Measurements from ENCODE around the gene OR10D3.
A peak's percentile ranks its signal among the peaks of the same experiment; 100 is the strongest.

OR10D3 gene

DNA sequence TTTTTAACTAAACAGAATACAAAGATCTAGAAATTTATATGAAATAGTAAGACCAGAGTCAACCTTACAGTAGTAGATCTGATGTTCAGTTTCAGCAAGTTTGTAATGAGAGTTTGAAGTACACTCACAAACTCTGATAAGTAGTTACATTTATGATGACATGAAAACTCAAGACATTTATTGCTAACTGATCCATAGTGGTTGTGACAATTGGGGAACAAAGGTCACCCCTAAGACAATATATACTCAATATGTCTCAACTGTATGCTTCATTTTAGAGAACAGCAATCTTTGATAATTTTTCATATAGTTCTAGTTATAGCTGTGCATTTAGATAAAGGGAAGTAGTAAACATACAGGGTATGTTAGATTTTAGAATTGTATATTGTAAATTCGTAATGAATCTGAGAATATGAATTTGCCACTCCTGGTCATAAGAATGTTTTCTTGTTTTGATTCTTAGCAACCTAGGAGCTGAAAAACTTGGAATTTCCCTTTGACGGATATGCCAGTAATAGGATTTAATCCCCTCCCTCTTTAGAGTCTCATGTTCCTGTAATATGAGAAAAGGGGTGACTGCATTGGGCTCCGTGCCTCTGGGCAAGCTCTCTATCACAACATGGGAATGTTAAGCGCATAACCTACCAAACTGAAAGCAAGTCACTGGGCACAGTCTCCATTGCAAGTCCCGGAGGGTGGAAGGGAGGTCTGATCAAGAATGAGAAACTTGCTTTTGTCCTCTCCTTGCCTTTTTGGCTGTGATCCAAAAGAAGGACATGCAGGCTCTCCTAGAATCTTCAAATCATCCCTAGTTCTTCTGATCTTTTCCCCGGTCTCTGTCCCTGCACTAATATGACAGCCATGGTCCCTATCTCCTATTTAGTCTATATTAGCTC lies 11.4 kb downstream of the OR10D3 start:
- TF ChIP-seq, protein P1, sequence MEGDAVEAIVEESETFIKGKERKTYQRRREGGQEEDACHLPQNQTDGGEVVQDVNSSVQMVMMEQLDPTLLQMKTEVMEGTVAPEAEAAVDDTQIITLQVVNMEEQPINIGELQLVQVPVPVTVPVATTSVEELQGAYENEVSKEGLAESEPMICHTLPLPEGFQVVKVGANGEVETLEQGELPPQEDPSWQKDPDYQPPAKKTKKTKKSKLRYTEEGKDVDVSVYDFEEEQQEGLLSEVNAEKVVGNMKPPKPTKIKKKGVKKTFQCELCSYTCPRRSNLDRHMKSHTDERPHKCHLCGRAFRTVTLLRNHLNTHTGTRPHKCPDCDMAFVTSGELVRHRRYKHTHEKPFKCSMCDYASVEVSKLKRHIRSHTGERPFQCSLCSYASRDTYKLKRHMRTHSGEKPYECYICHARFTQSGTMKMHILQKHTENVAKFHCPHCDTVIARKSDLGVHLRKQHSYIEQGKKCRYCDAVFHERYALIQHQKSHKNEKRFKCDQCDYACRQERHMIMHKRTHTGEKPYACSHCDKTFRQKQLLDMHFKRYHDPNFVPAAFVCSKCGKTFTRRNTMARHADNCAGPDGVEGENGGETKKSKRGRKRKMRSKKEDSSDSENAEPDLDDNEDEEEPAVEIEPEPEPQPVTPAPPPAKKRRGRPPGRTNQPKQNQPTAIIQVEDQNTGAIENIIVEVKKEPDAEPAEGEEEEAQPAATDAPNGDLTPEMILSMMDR (IDR thresholded peaks at IDR 0.05; ENCODE audit: low read depth, low read length, missing control alignments) = no peak
- H3K4me3 ChIP-seq (replicated peaks; ENCODE audit: low read depth, low read length) = no peak overlapping the region
- no peak for DNase-seq (ENCODE audit: extremely low read depth, low read depth)

DNA sequence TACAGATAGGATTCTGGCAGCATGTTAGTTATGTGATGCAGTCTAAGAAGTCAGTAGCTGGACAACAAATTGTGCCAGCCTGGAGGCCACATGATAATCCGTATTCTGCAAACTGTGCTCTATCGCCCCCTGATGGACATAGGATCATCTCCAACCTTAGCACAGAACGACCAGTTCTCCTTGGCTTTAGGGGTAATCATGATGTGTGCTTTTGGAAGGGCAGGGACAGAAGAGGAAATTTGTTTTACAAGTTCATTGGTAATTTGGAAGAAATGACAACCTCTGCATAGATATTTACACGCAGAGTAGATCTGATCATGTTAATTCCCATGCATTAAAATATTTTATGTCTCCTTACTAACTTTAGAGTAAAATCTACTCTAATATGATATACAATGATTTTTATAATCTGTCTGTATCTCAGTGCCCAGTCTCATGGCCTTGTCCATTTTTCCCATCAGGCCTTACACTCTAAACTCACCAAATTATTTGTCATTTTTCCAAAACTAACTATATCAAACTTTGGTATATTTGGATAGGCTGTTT lies 12.1 kb downstream of the OR10D3 start:
- peak; percentile 45 for DNase-seq (ENCODE audit: extremely low read depth, low read depth)
- TF ChIP-seq, protein P1 (IDR thresholded peaks at IDR 0.05; ENCODE audit: low read depth, low read length, missing control alignments) = peak; percentile 82
- no peak overlapping the region for H3K4me3 ChIP-seq (replicated peaks; ENCODE audit: low read depth, low read length)

DNA sequence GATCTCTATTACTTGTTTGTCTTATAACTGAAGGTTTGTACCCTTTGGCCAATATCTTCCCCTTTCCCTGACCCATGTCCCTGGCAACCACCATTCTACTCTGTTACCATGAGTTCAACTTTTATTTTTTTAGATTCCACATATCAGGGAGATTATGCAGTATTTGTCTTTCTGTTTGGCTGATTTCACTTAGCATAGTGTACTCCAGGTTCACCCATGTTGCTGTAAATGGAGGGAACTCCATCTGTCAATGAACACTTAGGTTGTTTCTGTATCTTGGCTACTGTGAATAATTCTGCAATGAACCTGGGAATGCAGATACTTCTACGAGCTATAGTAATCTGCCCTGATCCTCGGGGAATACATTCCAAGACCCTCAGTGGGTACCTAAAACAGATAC lies 14.9 kb downstream of the OR10D3 start:
- no peak overlapping the region for H3K4me3 ChIP-seq (replicated peaks; ENCODE audit: low read depth, low read length)
- no peak for DNase-seq (ENCODE audit: extremely low read depth, low read depth)
- TF ChIP-seq, protein P1 (IDR thresholded peaks at IDR 0.05; ENCODE audit: low read depth, low read length, missing control alignments) = no peak

DNA sequence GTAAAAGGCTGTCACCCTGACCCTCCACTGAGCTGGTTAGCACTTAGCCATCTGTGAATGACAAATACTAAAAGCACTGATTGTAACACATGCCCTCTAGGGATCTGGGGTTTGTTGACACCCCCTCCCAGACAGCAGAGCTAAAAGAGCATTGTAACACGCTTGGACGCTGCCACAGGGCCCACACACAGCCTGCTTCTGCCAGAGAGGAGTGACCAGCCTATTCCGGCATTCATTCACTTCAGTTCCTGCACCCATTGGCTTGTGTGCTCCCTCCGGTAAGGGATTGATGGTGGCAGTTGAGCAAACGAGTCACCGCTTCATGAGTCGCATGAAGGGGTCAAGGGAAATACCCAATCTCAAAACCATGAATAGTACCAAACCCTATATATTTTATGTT lies 15.8 kb downstream of the OR10D3 start:
- no peak for DNase-seq (ENCODE audit: extremely low read depth, low read depth)
- H3K4me3 ChIP-seq (replicated peaks; ENCODE audit: low read depth, low read length) = no peak overlapping the region
- TF ChIP-seq, protein P1 (IDR thresholded peaks at IDR 0.05; ENCODE audit: low read depth, low read length, missing control alignments) = no peak

DNA sequence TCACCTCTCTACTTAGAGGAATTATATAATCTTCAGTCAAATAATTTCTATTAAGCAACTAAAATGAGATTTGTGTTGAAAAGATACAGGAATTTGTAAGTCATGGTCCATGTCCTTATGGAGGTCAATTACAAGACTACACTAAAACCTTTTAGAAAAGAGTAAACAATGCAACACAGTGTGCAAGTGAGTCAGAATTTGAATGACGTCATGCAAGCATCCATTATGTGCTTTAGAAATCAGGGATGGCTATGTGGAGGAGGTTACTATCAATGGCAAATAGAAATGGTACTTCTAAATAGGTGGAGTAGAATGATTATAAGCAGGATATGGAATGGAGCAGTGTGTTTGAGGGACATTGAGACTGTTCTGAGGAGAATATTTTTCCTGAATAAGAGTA lies 16.6 kb downstream of the OR10D3 start:
- TF ChIP-seq, protein P1 (IDR thresholded peaks at IDR 0.05; ENCODE audit: low read depth, low read length, missing control alignments) = no peak
- DNase-seq (ENCODE audit: extremely low read depth, low read depth) = no peak

DNA sequence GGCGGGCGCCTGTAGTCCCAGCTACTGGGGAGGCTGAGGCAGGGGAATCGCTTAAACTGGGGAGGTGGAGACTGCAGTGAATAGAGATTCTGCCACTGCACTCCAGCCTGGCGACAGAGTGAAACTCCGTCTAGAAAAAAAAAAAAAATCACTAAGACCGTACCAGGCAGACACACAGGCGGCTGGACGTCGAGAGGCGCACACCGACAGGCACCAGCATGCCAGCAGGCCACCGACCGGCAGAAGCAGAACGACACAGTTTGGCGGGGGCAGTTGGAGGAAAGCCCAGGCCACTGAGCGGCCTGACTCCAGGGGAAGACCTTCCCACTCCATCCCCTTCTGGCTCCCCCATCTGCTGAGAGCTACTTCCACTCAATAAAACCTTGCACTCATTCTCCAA lies 17.5 kb downstream of the OR10D3 start:
- H3K4me3 ChIP-seq (replicated peaks; ENCODE audit: low read depth, low read length) = no peak overlapping the region
- TF ChIP-seq, protein P1 (IDR thresholded peaks at IDR 0.05; ENCODE audit: low read depth, low read length, missing control alignments) = no peak

More for the DNA sequence above, 16.6 kb downstream of the OR10D3 start:
- H3K4me3 ChIP-seq (replicated peaks; ENCODE audit: low read depth, low read length) = no peak overlapping the region

More for the DNA sequence above, 17.5 kb downstream of the OR10D3 start:
- no peak for DNase-seq (ENCODE audit: extremely low read depth, low read depth)
